K562 (cell line): ENCODE results near the gene DHRS3. TPM values are rescaled to one million over a fixed set of nuclear protein-coding genes. Genes with fewer than 3 reads are reported as not detected.
A peak's percentile ranks its signal among the peaks of the same experiment; 100 is the strongest.

Experiments used
- BCL6 ChIP-seq: fragments of 250-450 bp; sonication (Bioruptor Pico); IDR thresholded peaks from 2 replicates; pipeline ENCODE4 v1.4.0; 2020
- CHD4 ChIP-seq: fragments of 200-600 bp; sonication (generic); IDR thresholded peaks from 3 replicates; pipeline ENCODE4 v1.6.1; 2012; ENCODE audit warnings: low read depth, mild to moderate bottlenecking, mixed read lengths, low read length, inconsistent platforms; ENCODE audit not compliant: insufficient read depth, insufficient replicate concordance, poor library complexity, severe bottlenecking
- CXXC5 ChIP-seq: fragments of 250-450 bp; sonication (Bioruptor Pico); IDR thresholded peaks from 2 replicates; pipeline ENCODE4 v1.8.0; 2022; ENCODE audit warnings: inconsistent platforms, mild to moderate bottlenecking, moderate library complexity
- FOXK2 ChIP-seq, 2 experiments: fragments of 450-650 bp; IDR thresholded peaks in 1 of 2; conservative IDR thresholded peaks in 1 of 2; 2 replicates each; pipeline ENCODE4 v1.6.1; 2016; ENCODE audit warnings: low read depth in 2 of 2, mild to moderate bottlenecking in 1 of 2
- HDAC3 ChIP-seq: fragments of 450-650 bp; IDR thresholded peaks from 2 replicates; pipeline ENCODE4 v1.6.1; 2018; ENCODE audit warnings: borderline replicate concordance, mild to moderate bottlenecking, moderate library complexity; ENCODE audit not compliant: partially characterized antibody
- KLF13 ChIP-seq: fragments of 450-650 bp; IDR thresholded peaks from 2 replicates; pipeline ENCODE4 v1.6.1; 2016; ENCODE audit warnings: missing genetic modification characterization, low read depth, mild to moderate bottlenecking, missing compliant biosample characterization, moderate library complexity, borderline replicate concordance
- MAFK ChIP-seq: IDR thresholded peaks from 2 replicates; pipeline ENCODE4 v1.6.1; 2011; ENCODE audit warnings: low read length, improper control_type of control experiment
- MITF ChIP-seq: IDR thresholded peaks from 2 replicates; pipeline ENCODE4 v1.6.1; 2014; ENCODE audit warnings: antibody characterized with exemption
- MXI1 ChIP-seq: IDR thresholded peaks from 2 replicates; pipeline ENCODE4 v1.6.1; 2011; ENCODE audit warnings: low read depth, mild to moderate bottlenecking, improper control_type of control experiment, low read length
- NBN ChIP-seq: fragments of 450-650 bp; IDR thresholded peaks from 2 replicates; pipeline ENCODE4 v1.6.1; 2016; ENCODE audit warnings: low read depth, mild to moderate bottlenecking
- NEUROD1 ChIP-seq: fragments of 150-350 bp; IDR thresholded peaks from 2 replicates; pipeline ENCODE4 v1.6.1; 2014; ENCODE audit warnings: borderline replicate concordance, low read length, low read depth; ENCODE audit not compliant: partially characterized antibody
- PHF20 ChIP-seq: fragments of 450-650 bp; IDR thresholded peaks from 2 replicates; pipeline ENCODE4 v1.6.1; 2018; ENCODE audit not compliant: partially characterized antibody
- RBM39 ChIP-seq: fragments of 200-400 bp; formaldehyde crosslinking; optimal IDR thresholded peaks from 2 replicates; pipeline ENCODE3; 2018; ENCODE audit warnings: low read depth, low read length
- TAF15 ChIP-seq: fragments of 200-400 bp; formaldehyde crosslinking; IDR thresholded peaks from 2 replicates; pipeline ENCODE4 v1.6.1; 2017; ENCODE audit warnings: mild to moderate bottlenecking, low read depth, low read length, moderate library complexity
- TCF7 ChIP-seq: sonication (generic); IDR thresholded peaks from 2 replicates; pipeline ENCODE4 v1.6.1; 2016; ENCODE audit warnings: antibody characterized with exemption, borderline replicate concordance
- THAP12 ChIP-seq: fragments of 250-450 bp; sonication (Bioruptor Pico); IDR thresholded peaks from 2 replicates; pipeline ENCODE4 v1.9.0; 2021; ENCODE audit warnings: mild to moderate bottlenecking, inconsistent platforms
- ZNF232 ChIP-seq: sonication (generic); formaldehyde crosslinking; IDR thresholded peaks from 2 replicates; pipeline ENCODE4 v1.8.0; 2022; ENCODE audit warnings: mild to moderate bottlenecking, missing genetic modification reagents
- ZNF431 ChIP-seq: sonication (generic); formaldehyde crosslinking; IDR thresholded peaks from 2 replicates; pipeline ENCODE4 v1.8.0; 2022; ENCODE audit warnings: mild to moderate bottlenecking, missing genetic modification reagents
- polyA plus RNA-seq, 8 experiments: library from polyadenylated mRNA; depleted of rRNA in 4 of 8; stranded (reverse) in 5 of 8; unstranded in 3 of 8; fragments of >200 nt; fragmentation: Nextera tagmentation in 2 of 8; fragmentation: Illumina TruSeq in 1 of 8; extraction: Ambion mirVana in 2 of 8; extraction: Trizol in 1 of 8; gene quantifications; 2 replicates each; pipeline versions ENCODE4 v1.2.1 to v1.2.3, GENCODE V29; 2011 to 2014; ENCODE audit warnings: inconsistent platforms in 1 of 8, missing spikeins in 1 of 8
- total RNA-seq, 7 experiments: library from RNA; depleted of rRNA in 6 of 7; stranded (reverse); fragments of >200 nt in 6 of 7; fragmentation: Illumina TruSeq in 2 of 7; extraction: Trizol in 2 of 7; gene quantifications; 2 replicates each; pipeline versions ENCODE4 v1.2.1 to v1.2.3, GENCODE V29; 2011 to 2021; ENCODE audit warnings: low replicate concordance in 1 of 7

The DHRS3 gene
- total and polyA plus RNA-seq, 9 of the 15 experiments (the other 6 are each of a cell fraction or from before 2014, with no cell fraction given): 21.0 to 116 (median 58.7) TPM

GRCh38 chr1:12529640-12530174 lies 88.3 kb downstream of the DHRS3 start (continued):
- TF ChIP-seq TAF15 (no peak), MAFK (no peak), PHF20 (peak; percentile 34), HDAC3 (no peak), ZNF232 (CRISPR knock-in tag) (no peak), NEUROD1 (no peak), CHD4 (no peak), MITF (no peak), NBN (no peak), FOXK2 (conservative IDR thresholded peaks at IDR 0.05 in 1 of 2, IDR thresholded peaks at IDR 0.05 in 1 of 2; ENCODE audit: low read depth in 2 of 2) (peak in 1 of 2 experiments; percentile 12; a peak in 1 of 4 replicates), KLF13 (no peak), TCF7 (no peak), BCL6 (CRISPR knock-in tag) (no peak), MXI1 (no peak), CXXC5 (CRISPR knock-in tag) (no peak), THAP12 (CRISPR knock-in tag) (no peak), RBM39 (no peak), ZNF431 (CRISPR knock-in tag) (no peak)
